Thyroid gland (tissue), 4 donors: Measurements from ENCODE around the gene SLC31A2. TPM values are rescaled to one million over a fixed set of nuclear protein-coding genes. Genes with fewer than 3 reads are reported as not detected.

ENCODE experiments used
- DNase-seq, 2 donors: peaks; one replicate each; pipeline ENCODE4 v3.0.0-alpha.2; 2019
- H3K27ac ChIP-seq, 3 donors: fragments of 200-600 bp; sonication (generic); 1 replicate in 2 of 3; 2 replicates in 1 of 3; pipeline ENCODE4 v1.5.1; 2016 to 2019; ENCODE audit warnings: mild to moderate bottlenecking in 1 of 3, moderate library complexity in 1 of 3
- H3K27me3 ChIP-seq: fragments of 200-600 bp; sonication (generic); one replicate; pipeline ENCODE4 v1.5.1; 2019
- H3K36me3 ChIP-seq, 2 donors: fragments of 200-600 bp; sonication (generic); one replicate each; pipeline ENCODE4 v1.5.1; 2016 to 2019
- H3K4me1 ChIP-seq, 2 donors: fragments of 200-600 bp; sonication (generic); one replicate each; pipeline ENCODE4 v1.5.1; 2017 to 2019
- H3K4me3 ChIP-seq, 3 donors: fragments of 200-600 bp; sonication (generic); replicated peaks in 1 of 3; 1 replicate in 2 of 3; 2 replicates in 1 of 3; pipeline ENCODE4 v1.5.1; 2016; ENCODE audit warnings: mild to moderate bottlenecking in 1 of 3
- H3K9me3 ChIP-seq: fragments of 200-600 bp; sonication (generic); one replicate; pipeline ENCODE4 v1.5.1; 2017
- POLR2A ChIP-seq, 2 donors: fragments of 450-650 bp; IDR thresholded peaks; one replicate each; pipeline ENCODE4 v1.6.1; 2017; ENCODE audit warnings: antibody characterized with exemption in 2 of 2, mild to moderate bottlenecking in 2 of 2, moderate library complexity in 1 of 2
- WGBS, 2 donors: methylation state at CpG; one replicate each; pipeline ENCODE4 v1.1.5; 2017; 5-methylcytosine and 5-hydroxymethylcytosine counted together
- intact Hi-C: fragments of 100-400 bp; cut with DNase I; formaldehyde crosslinking; loops from one replicate; pipeline ENCODE4 v1.15.1; 2023
- total RNA-seq, 4 donors: library from RNA; depleted of rRNA; stranded (reverse); fragments of >200 nt; gene quantifications; one replicate each; pipeline ENCODE4 v1.2.3, GENCODE V29; 2016
- TF ChIP-seq, protein P1 (sequence below), 6 experiments: fragments of 200-600 bp in 3 of 6; fragments of 450-650 bp in 3 of 6; sonication (generic) in 3 of 6; IDR thresholded peaks; one replicate each; pipeline ENCODE4 v1.5.1; 2016 to 2019; ENCODE audit warnings: antibody characterized with exemption in 6 of 6, mild to moderate bottlenecking in 2 of 6, inconsistent platforms in 1 of 6, moderate library complexity in 1 of 6

Gene SLC31A2
- total RNA-seq, 4 donors from 2014 or later, result 12.4 to 27.5 (median 18.3) TPM

DNA sequence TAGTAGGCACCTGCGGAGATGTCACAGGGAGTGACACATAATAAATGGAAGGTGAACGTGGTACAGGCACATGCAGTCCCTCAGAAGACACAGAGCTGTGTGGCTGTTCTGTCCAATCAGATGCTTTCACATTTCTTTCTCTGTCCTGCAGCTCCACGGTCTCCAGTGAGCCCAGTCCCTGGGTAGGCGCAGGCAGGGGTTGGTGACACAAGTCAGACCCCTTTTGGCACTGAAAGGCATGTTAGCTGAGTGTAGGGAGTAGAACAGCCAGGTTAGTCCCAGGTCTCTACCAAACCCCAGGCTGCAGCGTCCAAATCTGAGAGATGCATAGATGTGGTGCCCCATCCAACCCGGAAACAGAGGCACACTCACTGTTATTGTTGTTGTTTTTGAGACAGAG lies 2.8 kb downstream of the SLC31A2 start:
- no peaks in the 10 kb centered on the region for H3K27me3 ChIP-seq
- H3K4me1 ChIP-seq, result peaks cover 11 to 22% of the 10 kb centered on the region in 2 donors
- no peaks in the 10 kb centered on the region for H3K9me3 ChIP-seq
- DNase-seq, result no peak
- intact Hi-C loops, result no loop called here
- no peak overlapping the region for H3K4me3 ChIP-seq
- no peak for TF ChIP-seq POLR2A (IDR thresholded peaks at IDR 0.05)
- TF ChIP-seq, protein P1, sequence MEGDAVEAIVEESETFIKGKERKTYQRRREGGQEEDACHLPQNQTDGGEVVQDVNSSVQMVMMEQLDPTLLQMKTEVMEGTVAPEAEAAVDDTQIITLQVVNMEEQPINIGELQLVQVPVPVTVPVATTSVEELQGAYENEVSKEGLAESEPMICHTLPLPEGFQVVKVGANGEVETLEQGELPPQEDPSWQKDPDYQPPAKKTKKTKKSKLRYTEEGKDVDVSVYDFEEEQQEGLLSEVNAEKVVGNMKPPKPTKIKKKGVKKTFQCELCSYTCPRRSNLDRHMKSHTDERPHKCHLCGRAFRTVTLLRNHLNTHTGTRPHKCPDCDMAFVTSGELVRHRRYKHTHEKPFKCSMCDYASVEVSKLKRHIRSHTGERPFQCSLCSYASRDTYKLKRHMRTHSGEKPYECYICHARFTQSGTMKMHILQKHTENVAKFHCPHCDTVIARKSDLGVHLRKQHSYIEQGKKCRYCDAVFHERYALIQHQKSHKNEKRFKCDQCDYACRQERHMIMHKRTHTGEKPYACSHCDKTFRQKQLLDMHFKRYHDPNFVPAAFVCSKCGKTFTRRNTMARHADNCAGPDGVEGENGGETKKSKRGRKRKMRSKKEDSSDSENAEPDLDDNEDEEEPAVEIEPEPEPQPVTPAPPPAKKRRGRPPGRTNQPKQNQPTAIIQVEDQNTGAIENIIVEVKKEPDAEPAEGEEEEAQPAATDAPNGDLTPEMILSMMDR (IDR thresholded peaks at IDR 0.05), result no peak
- H3K36me3 ChIP-seq, result peaks cover 4 to 5% of the 10 kb centered on the region in 2 donors
- H3K27ac ChIP-seq, result peak overlapping the region in 1 of 3 donors; percentile 1
- 83% methylated on average over 6 of the region's 6 CpGs for WGBS, 2 donors

DNA sequence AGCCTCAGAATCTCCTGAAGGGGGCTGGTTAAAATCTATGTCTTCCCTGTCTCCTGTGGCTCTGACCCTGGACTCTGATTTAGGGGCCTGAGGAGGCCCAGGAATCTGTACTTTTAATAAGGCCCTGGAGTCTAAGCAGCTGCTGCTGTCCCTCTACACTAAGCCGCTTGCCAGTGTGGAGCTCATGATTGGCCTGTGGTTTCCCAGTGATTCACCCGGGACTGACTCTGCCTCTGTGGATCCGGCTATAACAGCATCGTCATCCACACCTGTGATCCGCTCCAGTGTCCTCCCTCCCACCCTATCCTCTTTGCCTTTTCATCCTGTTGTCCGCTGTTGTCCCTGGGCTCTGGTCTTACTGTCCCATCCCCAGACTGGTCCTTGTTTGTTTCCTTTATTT lies 3.7 kb downstream of the SLC31A2 start:
- Histone ChIP-seq H3K4me3 (no peak overlapping the region), H3K9me3 (no peaks in the 10 kb centered on the region), H3K36me3 (peaks cover 6% of the 10 kb centered on the region in 2 donors), H3K4me1 (peaks cover 11 to 22% of the 10 kb centered on the region in 2 donors), H3K27ac (no peak overlapping the region), H3K27me3 (no peaks in the 10 kb centered on the region)
- 87 to 92% methylated on average over 6 of the region's 6 CpGs for WGBS, 2 donors
- TF ChIP-seq, protein P1 (IDR thresholded peaks at IDR 0.05), result no peak
- TF ChIP-seq POLR2A (IDR thresholded peaks at IDR 0.05), result no peak
- intact Hi-C loops, result no loop called here
- no peak for DNase-seq

DNA sequence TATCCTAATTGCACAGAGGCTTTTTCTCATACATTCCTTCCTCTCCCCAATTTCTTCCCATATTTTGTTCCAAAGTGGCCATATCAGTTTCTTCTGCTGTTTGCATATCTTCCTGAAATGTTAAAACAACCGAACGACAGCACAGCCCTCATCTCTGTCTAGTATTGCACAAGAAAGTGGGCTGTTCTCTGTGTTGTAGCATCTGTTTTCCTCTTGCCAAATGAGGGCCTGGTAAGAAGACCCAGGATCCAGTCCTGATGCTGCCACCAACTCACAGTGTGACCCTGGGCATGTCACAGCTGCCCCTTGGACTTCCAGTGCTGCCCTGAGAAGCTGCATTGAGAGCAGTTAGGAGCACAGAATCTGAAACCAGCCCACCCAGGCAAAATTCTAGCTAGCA lies 4.1 kb downstream of the SLC31A2 start:
- Histone ChIP-seq H3K36me3 (peaks cover 6 to 11% of the 10 kb centered on the region in 2 donors), H3K27ac (no peak overlapping the region), H3K4me1 (peaks cover 11 to 22% of the 10 kb centered on the region in 2 donors), H3K27me3 (no peaks in the 10 kb centered on the region), H3K4me3 (no peak overlapping the region), H3K9me3 (no peaks in the 10 kb centered on the region)
- no peak for DNase-seq
- WGBS, 2 donors, result 61% methylated on average over 2 of the region's 2 CpGs
- intact Hi-C loops, result no loop called here
- TF ChIP-seq, protein P1 (IDR thresholded peaks at IDR 0.05), result no peak
- no peak for TF ChIP-seq POLR2A (IDR thresholded peaks at IDR 0.05)

DNA sequence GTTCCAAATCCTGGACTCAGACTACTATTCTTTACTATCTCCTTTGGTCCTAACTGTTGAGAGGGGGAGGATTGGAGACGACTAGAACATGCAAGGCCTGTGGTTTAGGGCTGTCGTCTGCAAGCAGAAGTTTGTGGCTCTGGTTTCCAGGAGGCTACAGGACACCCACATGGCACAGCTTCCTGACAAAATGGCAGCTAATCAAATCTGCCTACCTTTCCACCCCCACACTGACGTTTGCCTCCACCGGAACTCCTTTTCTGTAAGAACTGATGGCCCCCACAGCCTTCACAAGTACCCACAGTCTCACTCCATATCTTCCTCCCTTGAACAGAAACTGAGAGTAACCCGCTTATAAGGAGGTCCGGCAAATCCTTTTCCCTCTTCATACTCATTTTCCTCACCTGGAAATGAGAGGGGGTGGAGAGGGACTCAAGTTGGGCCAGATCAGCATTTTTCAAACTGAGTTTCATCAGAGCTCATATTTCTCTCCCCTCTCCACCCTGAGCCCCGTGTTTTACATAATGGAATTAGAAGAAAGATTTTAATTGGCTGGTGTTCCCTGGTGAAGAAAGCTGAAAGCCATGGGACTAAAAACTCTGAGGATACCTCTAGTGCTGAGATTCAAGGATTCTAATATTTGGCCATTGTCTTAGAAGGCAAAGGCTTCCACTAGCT lies 5.2 kb downstream of the SLC31A2 start:
- Histone ChIP-seq H3K4me1 (peaks cover 11 to 22% of the 10 kb centered on the region in 2 donors), H3K27ac (no peak overlapping the region), H3K36me3 (peaks cover 11% of the 10 kb centered on the region in 2 donors), H3K27me3 (no peaks in the 10 kb centered on the region), H3K9me3 (no peaks in the 10 kb centered on the region), H3K4me3 (no peak overlapping the region)
- WGBS, 2 donors, result 40 to 46% methylated on average over 7 of the region's 7 CpGs
- TF ChIP-seq, protein P1 (IDR thresholded peaks at IDR 0.05), result no peak
- TF ChIP-seq POLR2A (IDR thresholded peaks at IDR 0.05), result no peak
- intact Hi-C loops, result no loop called here
- DNase-seq, result no peak

DNA sequence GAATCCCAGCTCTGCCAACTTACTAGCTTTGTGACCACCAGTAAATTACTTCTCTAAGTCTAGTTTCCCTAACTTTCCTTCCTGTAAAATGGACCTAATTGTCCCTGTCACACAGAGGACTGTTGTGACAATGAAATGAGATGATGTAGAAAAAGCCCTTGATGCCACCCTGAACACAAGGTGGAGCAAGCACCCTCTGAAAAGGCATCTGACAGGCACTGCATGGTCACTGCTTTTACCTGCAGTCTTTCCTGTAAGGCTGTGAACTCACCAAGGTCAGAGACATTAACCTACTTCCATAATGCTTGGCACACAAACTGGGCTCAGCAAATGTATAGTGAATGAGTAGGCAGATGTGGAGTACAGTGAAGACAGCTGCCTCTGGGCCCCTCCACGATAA lies 6.1 kb downstream of the SLC31A2 start:
- intact Hi-C loops, result no loop called here
- H3K4me1 ChIP-seq, result peaks cover 10 to 21% of the 10 kb centered on the region in 2 donors
- peaks cover 16 to 19% of the 10 kb centered on the region in 2 donors for H3K36me3 ChIP-seq
- DNase-seq, result no peak
- no peak for TF ChIP-seq POLR2A (IDR thresholded peaks at IDR 0.05)
- TF ChIP-seq, protein P1 (IDR thresholded peaks at IDR 0.05), result no peak
- no peak overlapping the region for H3K4me3 ChIP-seq
- no peak overlapping the region for H3K27ac ChIP-seq
- H3K27me3 ChIP-seq, result no peaks in the 10 kb centered on the region
- WGBS, 2 donors, result 71 to 75% methylated on average over 1 of the region's 1 CpG
- no peaks in the 10 kb centered on the region for H3K9me3 ChIP-seq
